HepG2 (cell line): ENCODE results near the gene TBL2. TPM values are rescaled to one million over a fixed set of nuclear protein-coding genes. Genes with fewer than 3 reads are reported as not detected.
A peak's percentile ranks its signal among the peaks of the same experiment; 100 is the strongest.

Source experiments
- HIVEP1 ChIP-seq: sonication (generic); formaldehyde crosslinking; IDR thresholded peaks from 2 replicates; pipeline ENCODE4 v1.4.0; 2020; ENCODE audit warnings: mild to moderate bottlenecking, missing genetic modification reagents
- HNRNPH1 ChIP-seq: fragments of 200-400 bp; formaldehyde crosslinking; optimal IDR thresholded peaks from 2 replicates; pipeline ENCODE3; 2017; ENCODE audit warnings: mild to moderate bottlenecking, low read depth, low read length
- JARID2 ChIP-seq: sonication (generic); formaldehyde crosslinking; IDR thresholded peaks from 2 replicates; pipeline ENCODE4 v1.8.1; 2023; ENCODE audit warnings: missing genetic modification reagents, inconsistent platforms; ENCODE audit not compliant: insufficient replicate concordance
- KDM3A ChIP-seq: IDR thresholded peaks from 2 replicates; pipeline ENCODE4 v1.6.1; 2018; ENCODE audit warnings: low read depth, missing compliant biosample characterization
- MIER2 ChIP-seq: IDR thresholded peaks from 2 replicates; pipeline ENCODE4 v1.6.1; 2016; ENCODE audit warnings: missing biosample characterization, missing genetic modification reagents
- MZF1 ChIP-seq: sonication (generic); formaldehyde crosslinking; IDR thresholded peaks from 2 replicates; pipeline ENCODE4 v1.8.1; 2023; ENCODE audit warnings: mild to moderate bottlenecking, missing genetic modification reagents, borderline replicate concordance
- ONECUT2 ChIP-seq: sonication (generic); formaldehyde crosslinking; IDR thresholded peaks from 2 replicates; pipeline ENCODE4 v1.4.0; 2020; ENCODE audit warnings: missing genetic modification reagents
- PAX8 ChIP-seq: sonication (generic); formaldehyde crosslinking; IDR thresholded peaks from 2 replicates; pipeline ENCODE4 v1.8.0; 2022; ENCODE audit warnings: mild to moderate bottlenecking, missing genetic modification reagents, borderline replicate concordance
- POGZ ChIP-seq: sonication (generic); formaldehyde crosslinking; IDR thresholded peaks from 2 replicates; pipeline ENCODE4 v1.4.0; 2020; ENCODE audit warnings: mild to moderate bottlenecking, missing genetic modification reagents
- RBM22 ChIP-seq: fragments of 200-400 bp; formaldehyde crosslinking; optimal IDR thresholded peaks from 2 replicates; pipeline ENCODE3; 2017; ENCODE audit warnings: mild to moderate bottlenecking, low read length, moderate library complexity
- RFX3 ChIP-seq: IDR thresholded peaks from 2 replicates; pipeline ENCODE4 v1.6.1; 2016; ENCODE audit warnings: missing biosample characterization, missing genetic modification reagents
- SRY ChIP-seq: sonication (generic); formaldehyde crosslinking; IDR thresholded peaks from 2 replicates; pipeline ENCODE4 v1.8.0; 2022; ENCODE audit warnings: mild to moderate bottlenecking, missing genetic modification reagents
- SUZ12 ChIP-seq: fragments of 150-350 bp; IDR thresholded peaks from 2 replicates; pipeline ENCODE4 v1.6.1; 2014; ENCODE audit warnings: low read depth, low read length
- TBX2 ChIP-seq: sonication (generic); formaldehyde crosslinking; IDR thresholded peaks from 2 replicates; pipeline ENCODE4 v1.5.0; 2020; ENCODE audit warnings: missing genetic modification reagents, mild to moderate bottlenecking, borderline replicate concordance
- ZNF264 ChIP-seq: sonication (generic); formaldehyde crosslinking; IDR thresholded peaks from 2 replicates; pipeline ENCODE4 v1.4.0; 2020; ENCODE audit warnings: missing genetic modification reagents
- ZNF614 ChIP-seq: IDR thresholded peaks from 2 replicates; pipeline ENCODE4 v1.6.1; 2018; ENCODE audit warnings: missing biosample characterization, missing genetic modification reagents, inconsistent platforms, borderline replicate concordance
- ZNF781 ChIP-seq: sonication (generic); formaldehyde crosslinking; IDR thresholded peaks from 2 replicates; pipeline ENCODE4 v1.5.1; 2020; ENCODE audit warnings: borderline replicate concordance, mild to moderate bottlenecking, missing genetic modification reagents; ENCODE audit errors: not compliant biosample characterization
- polyA plus RNA-seq, 8 experiments: library from polyadenylated mRNA; depleted of rRNA in 3 of 8; stranded (reverse) in 7 of 8; unstranded in 1 of 8; fragments of >200 nt; fragmentation: Illumina TruSeq in 4 of 8; extraction: Trizol in 4 of 8; gene quantifications; 2 replicates each; pipeline versions ENCODE4 v1.2.1 to v1.2.3, GENCODE V29; 2011 to 2016; ENCODE audit warnings: low read depth in 4 of 8, missing spikeins in 1 of 8, mixed read lengths in 1 of 8; ENCODE audit not compliant: insufficient read depth in 1 of 8
- total RNA-seq, 5 experiments: library from RNA; depleted of rRNA; stranded (reverse); fragments of >200 nt; fragmentation: Illumina TruSeq; extraction: Trizol; gene quantifications; 2 replicates each; pipeline ENCODE4 v1.2.3, GENCODE V29; 2016; ENCODE audit warnings: low read depth in 1 of 5
- TF ChIP-seq, protein P1 (sequence below): sonication (generic); formaldehyde crosslinking; IDR thresholded peaks from 2 replicates; pipeline ENCODE4 v1.5.0; 2020; ENCODE audit warnings: mild to moderate bottlenecking, missing genetic modification reagents
- TF ChIP-seq, protein P2 (sequence below): IDR thresholded peaks from 2 replicates; pipeline ENCODE4 v1.6.1; 2016; ENCODE audit warnings: mild to moderate bottlenecking
- TF ChIP-seq, protein P3 (sequence below): sonication (generic); formaldehyde crosslinking; IDR thresholded peaks from 2 replicates; pipeline ENCODE4 v1.4.0; 2020; ENCODE audit warnings: missing genetic modification reagents, borderline replicate concordance

The TBL2 gene
- total and polyA plus RNA-seq, 2 of the 13 experiments (the other 11 are each of a cell fraction or from before 2014, with no cell fraction given): 43.4 to 47.2 TPM

DNA sequence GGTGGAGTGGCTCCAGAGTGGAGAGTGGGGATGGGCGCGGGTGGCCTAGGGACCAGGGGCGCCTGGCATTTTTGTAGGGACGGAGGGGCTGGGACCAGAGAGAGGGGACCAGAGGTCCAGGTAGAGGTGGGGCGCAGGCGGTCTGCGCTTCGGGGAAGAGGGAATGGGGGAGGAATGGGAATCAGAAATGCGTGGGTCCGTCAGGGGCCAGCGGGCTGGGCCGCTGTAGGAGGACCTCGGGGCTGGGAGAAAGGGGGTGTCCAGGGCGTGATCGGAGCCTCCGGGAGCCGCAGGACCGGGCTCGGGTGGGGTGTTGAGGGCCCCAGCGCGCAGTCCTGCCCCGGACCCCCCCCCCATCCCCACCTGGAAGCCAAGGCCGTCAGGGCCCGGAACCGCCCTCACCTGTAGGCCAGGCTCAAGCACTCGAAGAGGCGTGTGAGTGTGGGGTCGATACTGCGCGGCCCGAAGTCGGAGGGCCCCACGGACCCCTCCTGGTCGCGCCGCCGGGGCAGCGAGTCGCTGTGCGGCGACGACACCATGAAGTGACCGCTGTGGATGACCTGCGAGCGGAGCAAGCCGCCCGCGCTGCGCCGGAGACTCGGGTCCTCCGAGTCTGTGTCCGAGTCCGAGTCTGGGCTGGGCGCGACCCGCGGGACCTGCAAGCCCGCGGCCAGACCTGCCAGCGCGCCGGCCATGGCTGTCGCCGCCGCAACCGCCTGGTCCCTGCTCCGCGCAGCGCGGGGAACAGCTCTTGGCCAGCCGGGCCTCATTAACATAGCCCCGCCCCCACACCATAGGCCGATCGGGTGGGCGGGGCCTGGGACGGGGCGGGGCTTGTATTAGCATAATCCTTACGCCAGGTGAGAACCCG, 45.7 kb upstream of the TBL2 start, which contains the start of gene MLXIPL (continued):
- TF ChIP-seq RBM22 (no peak), ONECUT2 (CRISPR knock-in tag) (no peak), ZNF781 (CRISPR knock-in tag) (no peak), ZNF264 (CRISPR knock-in tag) (peak; percentile 50; the same call in 1 of the 2 replicates), PAX8 (CRISPR knock-in tag) (peak; percentile 78; the same call in 1 of the 2 replicates), RFX3 (CRISPR knock-in tag) (no peak), POGZ (peak; percentile 47; the same call in 1 of the 2 replicates), KDM3A (CRISPR knock-in tag) (peak; percentile 18; the same call in 1 of the 2 replicates), JARID2 (CRISPR knock-in tag) (no peak), HIVEP1 (no peak), SUZ12 (no peak), SRY (CRISPR knock-in tag) (peak; percentile 76), MZF1 (no peak), ZNF614 (peak; percentile 52; the same call in 1 of the 2 replicates), MIER2 (CRISPR knock-in tag) (no peak), TBX2 (CRISPR knock-in tag) (peak; percentile 63), HNRNPH1 (peak; percentile 37)
- TF ChIP-seq, protein P1, sequence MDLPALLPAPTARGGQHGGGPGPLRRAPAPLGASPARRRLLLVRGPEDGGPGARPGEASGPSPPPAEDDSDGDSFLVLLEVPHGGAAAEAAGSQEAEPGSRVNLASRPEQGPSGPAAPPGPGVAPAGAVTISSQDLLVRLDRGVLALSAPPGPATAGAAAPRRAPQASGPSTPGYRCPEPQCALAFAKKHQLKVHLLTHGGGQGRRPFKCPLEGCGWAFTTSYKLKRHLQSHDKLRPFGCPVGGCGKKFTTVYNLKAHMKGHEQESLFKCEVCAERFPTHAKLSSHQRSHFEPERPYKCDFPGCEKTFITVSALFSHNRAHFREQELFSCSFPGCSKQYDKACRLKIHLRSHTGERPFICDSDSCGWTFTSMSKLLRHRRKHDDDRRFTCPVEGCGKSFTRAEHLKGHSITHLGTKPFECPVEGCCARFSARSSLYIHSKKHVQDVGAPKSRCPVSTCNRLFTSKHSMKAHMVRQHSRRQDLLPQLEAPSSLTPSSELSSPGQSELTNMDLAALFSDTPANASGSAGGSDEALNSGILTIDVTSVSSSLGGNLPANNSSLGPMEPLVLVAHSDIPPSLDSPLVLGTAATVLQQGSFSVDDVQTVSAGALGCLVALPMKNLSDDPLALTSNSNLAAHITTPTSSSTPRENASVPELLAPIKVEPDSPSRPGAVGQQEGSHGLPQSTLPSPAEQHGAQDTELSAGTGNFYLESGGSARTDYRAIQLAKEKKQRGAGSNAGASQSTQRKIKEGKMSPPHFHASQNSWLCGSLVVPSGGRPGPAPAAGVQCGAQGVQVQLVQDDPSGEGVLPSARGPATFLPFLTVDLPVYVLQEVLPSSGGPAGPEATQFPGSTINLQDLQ (CRISPR knock-in tag): peak; percentile 21; the same call in 1 of the 2 replicates
- TF ChIP-seq, protein P2, sequence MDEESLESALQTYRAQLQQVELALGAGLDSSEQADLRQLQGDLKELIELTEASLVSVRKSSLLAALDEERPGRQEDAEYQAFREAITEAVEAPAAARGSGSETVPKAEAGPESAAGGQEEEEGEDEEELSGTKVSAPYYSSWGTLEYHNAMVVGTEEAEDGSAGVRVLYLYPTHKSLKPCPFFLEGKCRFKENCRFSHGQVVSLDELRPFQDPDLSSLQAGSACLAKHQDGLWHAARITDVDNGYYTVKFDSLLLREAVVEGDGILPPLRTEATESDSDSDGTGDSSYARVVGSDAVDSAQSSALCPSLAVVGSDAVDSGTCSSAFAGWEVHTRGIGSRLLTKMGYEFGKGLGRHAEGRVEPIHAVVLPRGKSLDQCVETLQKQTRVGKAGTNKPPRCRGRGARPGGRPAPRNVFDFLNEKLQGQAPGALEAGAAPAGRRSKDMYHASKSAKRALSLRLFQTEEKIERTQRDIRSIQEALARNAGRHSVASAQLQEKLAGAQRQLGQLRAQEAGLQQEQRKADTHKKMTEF: peak; percentile 58; the same call in 1 of the 2 replicates
- TF ChIP-seq, protein P3, sequence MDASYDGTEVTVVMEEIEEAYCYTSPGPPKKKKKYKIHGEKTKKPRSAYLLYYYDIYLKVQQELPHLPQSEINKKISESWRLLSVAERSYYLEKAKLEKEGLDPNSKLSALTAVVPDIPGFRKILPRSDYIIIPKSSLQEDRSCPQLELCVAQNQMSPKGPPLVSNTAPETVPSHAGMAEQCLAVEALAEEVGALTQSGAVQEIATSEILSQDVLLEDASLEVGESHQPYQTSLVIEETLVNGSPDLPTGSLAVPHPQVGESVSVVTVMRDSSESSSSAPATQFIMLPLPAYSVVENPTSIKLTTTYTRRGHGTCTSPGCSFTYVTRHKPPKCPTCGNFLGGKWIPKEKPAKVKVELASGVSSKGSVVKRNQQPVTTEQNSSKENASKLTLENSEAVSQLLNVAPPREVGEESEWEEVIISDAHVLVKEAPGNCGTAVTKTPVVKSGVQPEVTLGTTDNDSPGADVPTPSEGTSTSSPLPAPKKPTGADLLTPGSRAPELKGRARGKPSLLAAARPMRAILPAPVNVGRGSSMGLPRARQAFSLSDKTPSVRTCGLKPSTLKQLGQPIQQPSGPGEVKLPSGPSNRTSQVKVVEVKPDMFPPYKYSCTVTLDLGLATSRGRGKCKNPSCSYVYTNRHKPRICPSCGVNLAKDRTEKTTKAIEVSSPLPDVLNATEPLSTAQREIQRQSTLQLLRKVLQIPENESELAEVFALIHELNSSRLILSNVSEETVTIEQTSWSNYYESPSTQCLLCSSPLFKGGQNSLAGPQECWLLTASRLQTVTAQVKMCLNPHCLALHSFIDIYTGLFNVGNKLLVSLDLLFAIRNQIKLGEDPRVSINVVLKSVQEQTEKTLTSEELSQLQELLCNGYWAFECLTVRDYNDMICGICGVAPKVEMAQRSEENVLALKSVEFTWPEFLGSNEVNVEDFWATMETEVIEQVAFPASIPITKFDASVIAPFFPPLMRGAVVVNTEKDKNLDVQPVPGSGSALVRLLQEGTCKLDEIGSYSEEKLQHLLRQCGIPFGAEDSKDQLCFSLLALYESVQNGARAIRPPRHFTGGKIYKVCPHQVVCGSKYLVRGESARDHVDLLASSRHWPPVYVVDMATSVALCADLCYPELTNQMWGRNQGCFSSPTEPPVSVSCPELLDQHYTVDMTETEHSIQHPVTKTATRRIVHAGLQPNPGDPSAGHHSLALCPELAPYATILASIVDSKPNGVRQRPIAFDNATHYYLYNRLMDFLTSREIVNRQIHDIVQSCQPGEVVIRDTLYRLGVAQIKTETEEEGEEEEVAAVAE: no peak
